Erythroblast (primary cell): Measurements from ENCODE around the gene LRRC17.

Experiments used
- GATA1 ChIP-seq: IDR thresholded peaks from 2 replicates; pipeline ENCODE4 v1.6.1; 2011; ENCODE audit warnings: low read depth, mild to moderate bottlenecking, control low read depth, low read length, moderate library complexity
- POLR2A ChIP-seq: IDR thresholded peaks from 2 replicates; pipeline ENCODE4 v1.6.1; 2011; ENCODE audit warnings: mild to moderate bottlenecking, low read length

DNA sequence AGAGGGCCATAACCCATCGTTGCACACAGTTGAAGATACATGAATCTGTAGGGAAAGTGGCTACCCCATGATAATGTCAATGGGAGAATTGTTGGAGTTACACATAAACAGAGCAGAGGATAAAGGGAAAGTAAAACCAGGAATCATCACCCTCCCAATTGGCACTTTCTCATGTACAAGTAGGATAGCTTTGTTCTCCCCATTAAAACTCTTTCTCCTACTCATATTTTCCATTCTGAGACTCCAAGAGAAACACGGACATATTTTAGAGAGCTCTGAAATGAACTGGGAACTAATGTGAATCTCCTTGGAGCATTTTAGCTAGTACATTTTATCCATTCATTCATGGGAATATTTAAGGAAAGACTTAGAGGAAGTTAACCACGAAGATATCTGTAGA is 17.2 kb upstream of the LRRC17 start:
- no peak for TF ChIP-seq POLR2A
- no peak for TF ChIP-seq GATA1
